GM13977 (cell line): Measurements from ENCODE around the gene TNS1.

Source experiments
- DNase-seq: peaks from one replicate; pipeline ENCODE4 v3.0.0; 2012; ENCODE audit warnings: low spot score
- in situ Hi-C: fragments of 300-500 bp; cut with MboI; formaldehyde crosslinking; loops from one replicate; pipeline ENCODE4 v1.12.0; 2022; ENCODE audit warnings: low sequenced_read_pairs, low pct_unique_long_range_greater_than_20kb, mixed read lengths, inconsistent platforms; ENCODE audit not compliant: unreplicated experiment
- TF ChIP-seq, protein P1 (sequence below): IDR thresholded peaks from 2 replicates; pipeline ENCODE4 v1.5.1; 2012; ENCODE audit warnings: mild to moderate bottlenecking, control low read depth; ENCODE audit not compliant: insufficient read depth; ENCODE audit errors: extremely low read depth, missing control alignments

The TNS1 gene

DNA sequence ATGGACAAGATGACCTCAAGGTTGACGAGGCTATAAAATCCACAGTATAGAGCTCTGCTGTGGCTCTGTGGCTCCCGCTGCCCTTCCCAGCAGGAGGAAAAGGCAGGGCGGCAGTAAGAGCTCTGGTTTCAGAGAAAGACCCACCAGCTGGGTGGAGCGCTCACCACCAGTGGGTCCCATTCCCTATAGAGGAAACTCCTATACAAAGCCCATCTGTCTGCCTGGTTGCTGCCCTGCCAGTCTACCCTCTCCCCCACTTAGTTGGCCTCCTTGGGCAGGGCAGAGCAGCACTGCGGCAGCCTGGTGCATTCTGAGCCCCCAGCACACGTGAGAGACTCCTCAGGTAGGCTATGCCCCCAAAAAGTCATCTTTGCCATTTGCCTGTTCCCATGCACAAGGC lies 26.5 kb downstream of the TNS1 start:
- in situ Hi-C loops: no loop called here

DNA sequence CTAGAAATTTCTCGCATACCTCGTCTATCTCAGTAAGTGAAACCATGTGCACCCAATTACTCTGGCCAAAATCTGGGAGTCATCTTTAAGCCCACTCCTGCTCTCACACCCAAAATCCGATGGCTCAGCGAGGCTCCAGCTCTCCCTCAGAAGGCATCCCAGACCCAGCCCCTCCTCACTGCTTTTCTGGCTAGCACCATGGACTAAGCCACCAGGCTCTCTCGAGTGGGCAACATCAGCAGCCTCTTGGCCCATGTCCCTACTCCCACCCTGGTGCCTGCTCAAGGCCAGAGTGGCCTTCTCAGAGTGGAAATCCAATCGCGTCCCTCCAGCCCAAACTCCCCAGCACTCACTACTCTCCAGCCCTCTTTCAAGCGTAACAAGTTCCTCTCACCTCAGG lies 27.2 kb downstream of the TNS1 start:
- in situ Hi-C loops: no loop called here
- TF ChIP-seq, protein P1, sequence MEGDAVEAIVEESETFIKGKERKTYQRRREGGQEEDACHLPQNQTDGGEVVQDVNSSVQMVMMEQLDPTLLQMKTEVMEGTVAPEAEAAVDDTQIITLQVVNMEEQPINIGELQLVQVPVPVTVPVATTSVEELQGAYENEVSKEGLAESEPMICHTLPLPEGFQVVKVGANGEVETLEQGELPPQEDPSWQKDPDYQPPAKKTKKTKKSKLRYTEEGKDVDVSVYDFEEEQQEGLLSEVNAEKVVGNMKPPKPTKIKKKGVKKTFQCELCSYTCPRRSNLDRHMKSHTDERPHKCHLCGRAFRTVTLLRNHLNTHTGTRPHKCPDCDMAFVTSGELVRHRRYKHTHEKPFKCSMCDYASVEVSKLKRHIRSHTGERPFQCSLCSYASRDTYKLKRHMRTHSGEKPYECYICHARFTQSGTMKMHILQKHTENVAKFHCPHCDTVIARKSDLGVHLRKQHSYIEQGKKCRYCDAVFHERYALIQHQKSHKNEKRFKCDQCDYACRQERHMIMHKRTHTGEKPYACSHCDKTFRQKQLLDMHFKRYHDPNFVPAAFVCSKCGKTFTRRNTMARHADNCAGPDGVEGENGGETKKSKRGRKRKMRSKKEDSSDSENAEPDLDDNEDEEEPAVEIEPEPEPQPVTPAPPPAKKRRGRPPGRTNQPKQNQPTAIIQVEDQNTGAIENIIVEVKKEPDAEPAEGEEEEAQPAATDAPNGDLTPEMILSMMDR: no peak
- no peak for DNase-seq

More for the DNA sequence above, 26.5 kb downstream of the TNS1 start:
- no peak for DNase-seq
- TF ChIP-seq, protein P1: no peak

DNA sequence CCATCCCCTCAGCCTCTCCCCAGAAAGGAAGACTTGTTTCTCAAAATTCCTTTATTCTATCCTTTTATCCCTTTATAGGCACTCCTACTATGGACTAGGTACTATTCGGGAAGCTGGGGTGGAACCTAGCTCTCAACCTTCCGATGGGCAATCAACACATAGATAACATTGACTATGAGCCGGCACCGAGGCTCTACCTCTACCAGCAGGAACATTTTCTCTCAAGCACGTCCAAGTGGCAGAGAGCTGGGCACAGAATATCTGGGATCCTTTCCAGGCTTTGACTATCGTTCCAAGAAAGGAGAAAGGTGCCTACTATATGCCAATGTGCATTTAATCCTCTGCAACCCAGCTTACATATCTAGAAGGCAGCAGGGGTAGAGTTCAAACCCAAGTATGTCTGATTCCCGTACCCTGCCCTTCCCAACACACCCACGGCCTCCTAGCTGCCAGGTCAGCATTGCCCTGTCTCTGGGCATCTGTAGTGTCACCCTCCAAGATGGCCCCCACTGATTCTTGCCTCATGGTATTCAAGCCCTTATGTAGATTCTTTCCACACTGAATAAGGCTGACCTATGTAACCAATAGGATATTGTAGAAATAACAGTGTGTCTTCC lies 28.3 kb downstream of the TNS1 start:
- in situ Hi-C loops: no loop called here
- TF ChIP-seq, protein P1: no peak
- no peak for DNase-seq

DNA sequence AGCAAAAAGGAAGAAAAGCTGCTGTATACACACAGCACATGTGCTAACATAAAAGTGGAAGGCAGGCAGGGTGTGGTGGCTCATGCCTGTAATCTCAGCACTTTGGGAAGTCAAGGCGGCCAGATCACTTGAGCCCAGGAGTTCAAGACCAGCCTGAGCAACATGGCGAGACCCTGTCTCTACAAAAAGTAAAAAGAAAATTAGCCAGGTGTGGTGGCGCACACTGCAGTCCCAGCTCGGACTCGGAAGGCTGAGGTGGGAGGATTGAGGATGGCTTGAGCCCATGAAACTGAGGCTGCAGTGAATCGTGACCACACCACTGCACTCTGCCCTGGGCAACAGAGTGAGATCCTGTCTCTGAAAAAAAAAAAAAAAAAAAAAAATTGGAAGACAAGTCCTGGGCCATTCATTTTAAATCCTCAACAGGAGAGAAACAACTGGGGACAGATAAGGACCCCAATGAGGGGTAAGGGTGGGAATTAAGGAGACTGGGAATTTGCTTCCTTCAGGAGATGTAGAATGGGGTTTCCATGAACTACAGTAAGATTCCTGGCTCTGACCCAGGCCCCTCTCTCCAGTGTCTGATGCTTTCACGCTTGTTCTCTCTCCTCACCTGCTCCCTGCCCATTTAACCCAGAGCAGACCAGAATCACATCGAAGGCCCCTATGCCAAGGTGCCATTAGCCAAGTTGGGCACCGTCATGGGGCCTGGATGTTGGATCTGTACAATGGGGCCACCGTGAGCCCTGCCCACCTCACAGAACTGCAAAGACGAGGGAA lies 29.6 kb downstream of the TNS1 start:
- in situ Hi-C loops: no loop called here
- DNase-seq: no peak
- TF ChIP-seq, protein P1: no peak

DNA sequence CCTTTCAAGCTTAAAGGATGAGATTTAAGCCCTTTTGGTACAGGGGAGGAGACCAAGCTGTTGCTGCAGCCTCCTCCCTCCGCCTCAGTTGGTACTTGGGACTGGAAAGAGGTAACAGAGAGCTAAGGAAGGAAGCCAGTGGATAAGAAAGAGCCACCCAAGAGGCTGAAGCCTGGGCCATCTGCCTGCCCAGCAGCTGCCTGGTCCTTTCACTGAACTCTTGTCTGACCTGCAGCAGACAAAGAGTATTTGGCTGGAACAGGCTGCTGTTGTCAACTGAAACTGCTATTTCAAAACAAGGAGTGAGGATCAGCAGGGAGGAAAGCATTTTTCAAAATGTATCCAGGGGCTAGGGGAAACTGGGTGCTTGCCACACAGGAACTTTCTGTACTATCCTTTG lies 30.3 kb downstream of the TNS1 start:
- no peak for DNase-seq
- in situ Hi-C loops: no loop called here
- TF ChIP-seq, protein P1: no peak

DNA sequence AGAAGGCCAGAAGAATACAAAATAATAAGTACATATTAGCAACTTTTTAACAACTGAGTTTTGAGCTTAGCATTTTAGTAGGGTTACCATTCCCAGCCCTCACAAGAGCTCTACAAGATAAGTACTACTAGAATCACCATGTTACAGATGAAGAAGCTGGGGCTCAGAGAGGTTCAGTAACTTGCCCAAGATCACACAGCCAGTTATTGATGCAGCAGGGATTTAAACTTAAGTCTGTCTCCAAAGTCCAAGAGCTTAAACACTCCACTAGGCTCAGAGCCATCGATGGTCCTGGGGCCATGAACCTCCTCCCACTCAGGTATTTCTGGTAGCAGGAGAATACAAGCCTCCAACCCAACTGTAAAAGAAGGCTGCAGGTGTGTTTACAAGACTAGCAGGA lies 30.8 kb downstream of the TNS1 start:
- DNase-seq: no peak
- TF ChIP-seq, protein P1: no peak
- in situ Hi-C loops: no loop called here
